ENCODE data around the gene FGF21. TPM values are rescaled to one million over a fixed set of nuclear protein-coding genes. Genes with fewer than 3 reads are reported as not detected.
A peak's percentile ranks its signal among the peaks of the same experiment; 100 is the strongest.

Gene FGF21
- total and polyA plus RNA-seq, 10 of the 15 experiments (the other 5 are each of a cell fraction or from before 2014, with no cell fraction given), result not detected

DNA sequence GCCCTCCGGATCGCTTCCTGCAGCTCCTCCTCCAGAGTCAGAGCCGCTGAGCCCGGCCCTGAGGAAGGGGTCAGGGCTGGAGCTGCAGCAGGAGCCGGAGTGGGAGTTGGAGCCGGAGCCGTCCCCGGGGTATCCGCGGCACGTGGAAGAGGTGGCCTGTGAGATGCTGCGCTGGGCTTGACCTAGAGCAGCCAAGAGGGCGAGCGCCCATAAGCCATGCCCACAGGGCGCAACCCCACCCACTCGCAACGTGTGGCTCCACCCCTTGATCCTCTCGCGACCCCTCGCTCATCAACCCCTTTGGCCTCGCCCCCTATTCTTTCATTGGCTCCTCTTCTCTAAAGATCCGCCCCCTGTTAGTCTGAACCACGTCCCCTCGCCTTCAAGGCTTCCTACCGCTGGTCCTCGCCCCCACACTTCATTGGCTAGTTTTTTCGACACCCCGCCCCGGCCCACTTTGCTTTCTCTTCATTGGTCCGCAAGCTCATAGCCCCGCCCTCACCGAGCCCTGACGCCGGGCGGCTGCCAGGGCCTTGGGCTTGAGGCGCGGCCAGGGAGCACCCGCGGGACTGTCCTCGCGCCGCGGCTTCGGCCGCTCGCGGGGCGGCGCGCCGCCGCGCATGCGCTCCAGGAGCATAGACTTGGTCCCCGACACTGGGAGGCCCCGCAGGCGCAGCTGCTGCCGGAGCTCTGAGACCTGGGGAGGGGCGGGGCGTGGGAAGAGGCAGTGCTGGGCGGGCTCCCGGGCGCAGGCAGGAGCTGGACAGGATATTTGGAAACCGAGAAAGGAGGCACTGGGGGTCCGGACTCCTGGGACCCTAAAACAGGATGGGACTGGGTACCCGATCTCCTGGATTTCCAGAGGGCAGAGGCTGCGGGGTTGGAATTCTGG, 41.2 kb upstream of the FGF21 start:
- ATAC-seq, result peak; percentile 98
- H3K36me3 ChIP-seq (ENCODE audit: control insufficient read depth in 2 of 2, insufficient read depth in 2 of 2, low read length in 1 of 2), result no peaks in the 10 kb centered on the region
- CTCF ChIA-PET, result no interaction called here
- H3K79me2 ChIP-seq (ENCODE audit: control insufficient read depth, insufficient read depth, low read length), result no peaks in the 10 kb centered on the region
- DNase-seq (ENCODE audit: low read depth, low spot score), result peak; percentile 97
- RAD21 ChIA-PET (ENCODE audit: unreplicated experiment), result interaction anchor here (0.6 to 1.4 kb wide), 4 partner anchors 10 to 403 kb away, joined by 3 to 4 read pairs (median 4); partner anchors contain the start of gene CA11
- peak; percentile 99 for FAIRE-seq
- H3K4me2 ChIP-seq (ENCODE audit: control insufficient read depth, insufficient read depth), result peak overlapping the region; percentile 94
- H3K4me1 ChIP-seq (ENCODE audit: control insufficient read depth, insufficient read depth, low read length), result peaks cover 16% of the 10 kb centered on the region
- WGBS (ENCODE audit: insufficient coverage, insufficient replicate concordance, low lambda C conversion rate, missing lambda C conversion rate), result under 1% methylated on average over 64 of the region's 67 CpGs
- H4K20me1 ChIP-seq (ENCODE audit: control insufficient read depth, insufficient read depth), result no peaks in the 10 kb centered on the region
- BruUV-seq (replicated peaks), result no TSS peak
- H3K9me3 ChIP-seq (replicated peaks; ENCODE audit: control insufficient read depth, insufficient read depth, low read length), result no peaks in the 10 kb centered on the region; the same call in 2 of the 3 replicates
- POLR2A ChIA-PET, result interaction anchor here (0.5 to 3.0 kb wide), 5 partner anchors 11 to 739 kb away, joined by 3 to 7 read pairs (median 4); partner anchors contain the start of gene ALDH16A1
- H3K4me3 ChIP-seq, result peak overlapping the region; percentile 95
- SMC1A ChIA-PET (ENCODE audit: uncharacterized antibody, unreplicated experiment), result interaction anchor here (0.6 to 1.1 kb wide), 3 partner anchors 63 to 788 kb away, joined by 3 to 5 read pairs (median 3); partner anchors contain the start of gene CA11
- intact Hi-C loops (cut with micrococcal nuclease; ENCODE audit: unreplicated experiment) (no loop called here), in situ Hi-C loops (cut with MboI) (no loop called here)
- peak overlapping the region; percentile 94 for H2AFZ ChIP-seq (ENCODE audit: control insufficient read depth, low read depth, low read length)
- H3K27me3 ChIP-seq (replicated peaks in 1 of 2; ENCODE audit: control insufficient read depth in 2 of 2, insufficient read depth in 2 of 2, low read length in 1 of 2), result no peaks in the 10 kb centered on the region
- H3K9ac ChIP-seq (ENCODE audit: control insufficient read depth, insufficient read depth, low read length), result peak overlapping the region; percentile 87
- peak overlapping the region; percentile 71; the same call in 1 of the 2 replicates for H3K27ac ChIP-seq (ENCODE audit: control insufficient read depth, insufficient read depth)
- TF ChIP-seq HDAC6 (IDR thresholded peaks at IDR 0.05; ENCODE audit: unreplicated experiment), result no peak
- TF ChIP-seq TBL1XR1 (IDR thresholded peaks at IDR 0.05; ENCODE audit: low read depth, low read length), result peak; percentile 3; the same call in 1 of the 2 replicates
- peak; percentile 9; the same call in 1 of the 2 replicates for TF ChIP-seq NR2C1 (IDR thresholded peaks at IDR 0.05)
- peak; percentile 84 for TF ChIP-seq NR2F1 (conservative IDR thresholded peaks at IDR 0.05)
- 0 out of 2 replicates have a peak, but pooled peaks have one; percentile 34 for TF ChIP-seq RB1 (IDR thresholded peaks at IDR 0.05; ENCODE audit: borderline replicate concordance)
- TF ChIP-seq, protein P1, sequence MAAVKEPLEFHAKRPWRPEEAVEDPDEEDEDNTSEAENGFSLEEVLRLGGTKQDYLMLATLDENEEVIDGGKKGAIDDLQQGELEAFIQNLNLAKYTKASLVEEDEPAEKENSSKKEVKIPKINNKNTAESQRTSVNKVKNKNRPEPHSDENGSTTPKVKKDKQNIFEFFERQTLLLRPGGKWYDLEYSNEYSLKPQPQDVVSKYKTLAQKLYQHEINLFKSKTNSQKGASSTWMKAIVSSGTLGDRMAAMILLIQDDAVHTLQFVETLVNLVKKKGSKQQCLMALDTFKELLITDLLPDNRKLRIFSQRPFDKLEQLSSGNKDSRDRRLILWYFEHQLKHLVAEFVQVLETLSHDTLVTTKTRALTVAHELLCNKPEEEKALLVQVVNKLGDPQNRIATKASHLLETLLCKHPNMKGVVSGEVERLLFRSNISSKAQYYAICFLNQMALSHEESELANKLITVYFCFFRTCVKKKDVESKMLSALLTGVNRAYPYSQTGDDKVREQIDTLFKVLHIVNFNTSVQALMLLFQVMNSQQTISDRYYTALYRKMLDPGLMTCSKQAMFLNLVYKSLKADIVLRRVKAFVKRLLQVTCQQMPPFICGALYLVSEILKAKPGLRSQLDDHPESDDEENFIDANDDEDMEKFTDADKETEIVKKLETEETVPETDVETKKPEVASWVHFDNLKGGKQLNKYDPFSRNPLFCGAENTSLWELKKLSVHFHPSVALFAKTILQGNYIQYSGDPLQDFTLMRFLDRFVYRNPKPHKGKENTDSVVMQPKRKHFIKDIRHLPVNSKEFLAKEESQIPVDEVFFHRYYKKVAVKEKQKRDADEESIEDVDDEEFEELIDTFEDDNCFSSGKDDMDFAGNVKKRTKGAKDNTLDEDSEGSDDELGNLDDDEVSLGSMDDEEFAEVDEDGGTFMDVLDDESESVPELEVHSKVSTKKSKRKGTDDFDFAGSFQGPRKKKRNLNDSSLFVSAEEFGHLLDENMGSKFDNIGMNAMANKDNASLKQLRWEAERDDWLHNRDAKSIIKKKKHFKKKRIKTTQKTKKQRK (IDR thresholded peaks at IDR 0.05; ENCODE audit: low read depth, low read length), result peak; percentile 32; the same call in 1 of the 2 replicates
- no peak for TF ChIP-seq SMARCA5 (IDR thresholded peaks at IDR 0.05)
- TF ChIP-seq, protein P2, sequence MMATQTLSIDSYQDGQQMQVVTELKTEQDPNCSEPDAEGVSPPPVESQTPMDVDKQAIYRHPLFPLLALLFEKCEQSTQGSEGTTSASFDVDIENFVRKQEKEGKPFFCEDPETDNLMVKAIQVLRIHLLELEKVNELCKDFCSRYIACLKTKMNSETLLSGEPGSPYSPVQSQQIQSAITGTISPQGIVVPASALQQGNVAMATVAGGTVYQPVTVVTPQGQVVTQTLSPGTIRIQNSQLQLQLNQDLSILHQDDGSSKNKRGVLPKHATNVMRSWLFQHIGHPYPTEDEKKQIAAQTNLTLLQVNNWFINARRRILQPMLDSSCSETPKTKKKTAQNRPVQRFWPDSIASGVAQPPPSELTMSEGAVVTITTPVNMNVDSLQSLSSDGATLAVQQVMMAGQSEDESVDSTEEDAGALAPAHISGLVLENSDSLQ (IDR thresholded peaks at IDR 0.05), result peak; percentile 76
- TF ChIP-seq, protein P3, sequence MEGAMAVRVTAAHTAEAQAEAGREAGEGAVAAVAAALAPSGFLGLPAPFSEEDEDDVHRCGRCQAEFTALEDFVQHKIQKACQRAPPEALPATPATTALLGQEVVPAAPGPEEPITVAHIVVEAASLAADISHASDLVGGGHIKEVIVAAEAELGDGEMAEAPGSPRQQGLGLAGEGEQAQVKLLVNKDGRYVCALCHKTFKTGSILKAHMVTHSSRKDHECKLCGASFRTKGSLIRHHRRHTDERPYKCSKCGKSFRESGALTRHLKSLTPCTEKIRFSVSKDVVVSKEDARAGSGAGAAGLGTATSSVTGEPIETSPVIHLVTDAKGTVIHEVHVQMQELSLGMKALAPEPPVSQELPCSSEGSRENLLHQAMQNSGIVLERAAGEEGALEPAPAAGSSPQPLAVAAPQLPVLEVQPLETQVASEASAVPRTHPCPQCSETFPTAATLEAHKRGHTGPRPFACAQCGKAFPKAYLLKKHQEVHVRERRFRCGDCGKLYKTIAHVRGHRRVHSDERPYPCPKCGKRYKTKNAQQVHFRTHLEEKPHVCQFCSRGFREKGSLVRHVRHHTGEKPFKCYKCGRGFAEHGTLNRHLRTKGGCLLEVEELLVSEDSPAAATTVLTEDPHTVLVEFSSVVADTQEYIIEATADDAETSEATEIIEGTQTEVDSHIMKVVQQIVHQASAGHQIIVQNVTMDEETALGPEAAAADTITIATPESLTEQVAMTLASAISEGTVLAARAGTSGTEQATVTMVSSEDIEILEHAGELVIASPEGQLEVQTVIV (IDR thresholded peaks at IDR 0.05; ENCODE audit: borderline replicate concordance, partially characterized antibody), result no peak
- peak; percentile 35; the same call in 1 of the 2 replicates for TF ChIP-seq TAF1 (IDR thresholded peaks at IDR 0.05; ENCODE audit: borderline replicate concordance, low read depth, low read length)
- peak; percentile 72 for TF ChIP-seq POLR2A (IDR thresholded peaks at IDR 0.05; ENCODE audit: low read depth, low read length)
- TF ChIP-seq GABPA (IDR thresholded peaks at IDR 0.05; ENCODE audit: low read depth), result no peak
- TF ChIP-seq ZSCAN29 (IDR thresholded peaks at IDR 0.05), result no peak
- no peak; the same call in 1 of the 2 replicates for TF ChIP-seq GATAD2B (conservative IDR thresholded peaks at IDR 0.05; ENCODE audit: low read depth)
- TF ChIP-seq, protein P4, sequence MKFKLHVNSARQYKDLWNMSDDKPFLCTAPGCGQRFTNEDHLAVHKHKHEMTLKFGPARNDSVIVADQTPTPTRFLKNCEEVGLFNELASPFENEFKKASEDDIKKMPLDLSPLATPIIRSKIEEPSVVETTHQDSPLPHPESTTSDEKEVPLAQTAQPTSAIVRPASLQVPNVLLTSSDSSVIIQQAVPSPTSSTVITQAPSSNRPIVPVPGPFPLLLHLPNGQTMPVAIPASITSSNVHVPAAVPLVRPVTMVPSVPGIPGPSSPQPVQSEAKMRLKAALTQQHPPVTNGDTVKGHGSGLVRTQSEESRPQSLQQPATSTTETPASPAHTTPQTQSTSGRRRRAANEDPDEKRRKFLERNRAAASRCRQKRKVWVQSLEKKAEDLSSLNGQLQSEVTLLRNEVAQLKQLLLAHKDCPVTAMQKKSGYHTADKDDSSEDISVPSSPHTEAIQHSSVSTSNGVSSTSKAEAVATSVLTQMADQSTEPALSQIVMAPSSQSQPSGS (IDR thresholded peaks at IDR 0.05; ENCODE audit: low read length), result no peak

All from GM12878 (cell line).